PC-3 (cell line): ENCODE measurements around the gene GEMIN2. TPM values are rescaled to one million over a fixed set of nuclear protein-coding genes. Genes with fewer than 3 reads are reported as not detected.
A peak's percentile ranks its signal among the peaks of the same experiment; 100 is the strongest.

Experiments used
- ATAC-seq: fragments of 200-7000 bp; cut with Tn5 transposase; 2 replicates; pipeline ENCODE4 v1.9.1; 2020; ENCODE audit warnings: mild to moderate bottlenecking, moderate library complexity
- BruUV-seq: library from RNA; stranded (reverse); fragments of 400-500 nt; replicated peaks from 2 replicates; lab custom pipeline; 2021; lab: Mats Ljungman, UMichigan
- CTCF ChIA-PET: fragments of 300-600 bp; sonication (Branson Sonifier 250); formaldehyde crosslinking; loops from one replicate; lab custom pipeline; 2022; ENCODE audit warnings: antibody characterized with exemption; lab: Charles Lee
- POLR2A ChIA-PET: fragments of 300-600 bp; sonication (Branson Sonifier 250); formaldehyde crosslinking; loops from one replicate; lab custom pipeline; 2022; ENCODE audit warnings: antibody characterized with exemption; ENCODE audit not compliant: unreplicated experiment; lab: Charles Lee
- DNase-seq: peaks from one replicate; pipeline ENCODE4 v3.0.0-alpha.2; 2015
- H2AFZ ChIP-seq: fragments of 300-600 bp; sonication (generic); 2 replicates; pipeline ENCODE4 v1.6.0; 2016; ENCODE audit warnings: antibody characterized with exemption, low read length
- H3F3A ChIP-seq: fragments of 300-600 bp; sonication (generic); one replicate; pipeline ENCODE4 v1.6.0; 2017; ENCODE audit warnings: antibody characterized with exemption, low read length, control low read depth, mild to moderate bottlenecking; ENCODE audit not compliant: unreplicated experiment
- H3K27ac ChIP-seq: fragments of 300-600 bp; sonication (generic); 2 replicates; pipeline ENCODE4 v1.5.1; 2016; ENCODE audit warnings: mild to moderate bottlenecking, low read length
- H3K27me3 ChIP-seq: fragments of 300-600 bp; sonication (generic); 2 replicates; pipeline ENCODE4 v1.6.1; 2016; ENCODE audit warnings: low read length, mixed read lengths
- H3K36me3 ChIP-seq: fragments of 300-600 bp; sonication (generic); 2 replicates; pipeline ENCODE4 v1.6.1; 2016; ENCODE audit warnings: low read depth, mixed run types, low read length, mixed read lengths
- H3K4me1 ChIP-seq: fragments of 300-600 bp; sonication (generic); 2 replicates; pipeline ENCODE4 v1.5.1; 2016; ENCODE audit warnings: low read length; ENCODE audit not compliant: insufficient read depth
- H3K4me2 ChIP-seq: fragments of 300-600 bp; sonication (generic); 2 replicates; pipeline ENCODE4 v1.6.0; 2016; ENCODE audit warnings: low read length
- H3K4me3 ChIP-seq: fragments of 300-600 bp; sonication (generic); 2 replicates; pipeline ENCODE4 v1.5.1; 2016; ENCODE audit warnings: mild to moderate bottlenecking, low read length, mixed read lengths
- H3K79me2 ChIP-seq: fragments of 300-600 bp; sonication (generic); 2 replicates; pipeline ENCODE4 v1.6.1; 2017; ENCODE audit warnings: low read length, mixed read lengths
- H3K9ac ChIP-seq: fragments of 300-600 bp; sonication (generic); 2 replicates; pipeline ENCODE4 v1.6.0; 2016; ENCODE audit warnings: mild to moderate bottlenecking, low read length
- H3K9me2 ChIP-seq: fragments of 300-600 bp; sonication (generic); replicated peaks from 2 replicates; pipeline ENCODE4 v1.6.1; 2016; ENCODE audit warnings: mixed run types, low read length, mixed read lengths
- H3K9me3 ChIP-seq: fragments of 300-600 bp; sonication (generic); 2 replicates; pipeline ENCODE4 v1.6.1; 2016; ENCODE audit warnings: low read length, mixed read lengths
- H4K20me1 ChIP-seq: fragments of 300-600 bp; sonication (generic); 2 replicates; pipeline ENCODE4 v1.6.1; 2016; ENCODE audit warnings: low read length, mixed read lengths
- EZH2 ChIP-seq: fragments of 300-600 bp; sonication (generic); IDR thresholded peaks from one replicate; pipeline ENCODE4 v1.6.1; 2017; ENCODE audit warnings: antibody characterized with exemption, mild to moderate bottlenecking, low read length; ENCODE audit not compliant: unreplicated experiment
- EZH2phosphoT487 ChIP-seq: fragments of 300-600 bp; sonication (generic); IDR thresholded peaks from 2 replicates; pipeline ENCODE4 v1.6.1; 2018; ENCODE audit warnings: mild to moderate bottlenecking, antibody characterized with exemption, low read length, borderline replicate concordance
- intact Hi-C: fragments of 100-400 bp; cut with micrococcal nuclease; formaldehyde crosslinking; loops from 2 replicates; pipeline ENCODE4 v1.9.0; 2023
- total RNA-seq: library from RNA; depleted of rRNA; stranded (reverse); fragments of >200 nt; gene quantifications from 2 replicates; pipeline ENCODE4 v1.2.3, GENCODE V29; 2014
- TF ChIP-seq, protein P1 (sequence below): fragments of 300-600 bp; sonication (generic); conservative IDR thresholded peaks from 2 replicates; pipeline ENCODE4 v1.5.1; 2017; ENCODE audit warnings: antibody characterized with exemption, low read depth, mild to moderate bottlenecking, low read length

GEMIN2 gene
- total RNA-seq, 1 experiment from 2014 or later: 48.1 TPM

DNA sequence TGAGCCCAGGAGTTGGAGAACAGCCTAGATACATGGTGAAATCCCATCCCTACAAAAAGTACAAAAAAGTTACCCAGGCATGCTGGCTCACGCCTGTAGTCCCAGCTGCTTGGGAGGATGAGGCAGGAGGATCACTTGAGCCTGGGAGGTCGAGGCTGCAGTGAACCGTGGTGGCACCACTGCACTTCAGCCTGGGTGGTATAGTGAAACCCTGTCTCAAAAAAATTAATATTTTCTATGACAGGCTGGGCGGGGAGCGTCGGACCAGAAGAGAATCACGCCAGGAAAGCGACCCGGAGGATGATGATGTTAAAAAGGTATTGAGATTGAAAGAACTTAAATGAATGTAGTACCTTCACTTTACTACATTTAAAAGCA is 63.0 kb downstream of the GEMIN2 start:
- H3F3A ChIP-seq: peaks cover 13% of the 10 kb centered on the region
- no peaks in the 10 kb centered on the region for H3K9me2 ChIP-seq
- H2AFZ ChIP-seq: no peak overlapping the region
- H3K4me3 ChIP-seq: peak overlapping the region; percentile 96
- ChIA-PET CTCF (no interaction called here), POLR2A (no interaction called here)
- no peak for DNase-seq
- peaks cover 63% of the 10 kb centered on the region for H3K79me2 ChIP-seq
- peaks cover 10% of the 10 kb centered on the region for H3K4me1 ChIP-seq
- intact Hi-C loops: no loop called here
- no peaks in the 10 kb centered on the region for H3K27me3 ChIP-seq
- no peaks in the 10 kb centered on the region for H3K9me3 ChIP-seq
- H3K9ac ChIP-seq: no peak overlapping the region
- H3K27ac ChIP-seq: no peak overlapping the region
- ATAC-seq: no peak
- H3K36me3 ChIP-seq: peaks cover 64% of the 10 kb centered on the region
- peaks cover 43% of the 10 kb centered on the region for H4K20me1 ChIP-seq
- H3K4me2 ChIP-seq: peak overlapping the region; percentile 93
- TF ChIP-seq EZH2phosphoT487 (no peak), EZH2 (no peak)
- TF ChIP-seq, protein P1, sequence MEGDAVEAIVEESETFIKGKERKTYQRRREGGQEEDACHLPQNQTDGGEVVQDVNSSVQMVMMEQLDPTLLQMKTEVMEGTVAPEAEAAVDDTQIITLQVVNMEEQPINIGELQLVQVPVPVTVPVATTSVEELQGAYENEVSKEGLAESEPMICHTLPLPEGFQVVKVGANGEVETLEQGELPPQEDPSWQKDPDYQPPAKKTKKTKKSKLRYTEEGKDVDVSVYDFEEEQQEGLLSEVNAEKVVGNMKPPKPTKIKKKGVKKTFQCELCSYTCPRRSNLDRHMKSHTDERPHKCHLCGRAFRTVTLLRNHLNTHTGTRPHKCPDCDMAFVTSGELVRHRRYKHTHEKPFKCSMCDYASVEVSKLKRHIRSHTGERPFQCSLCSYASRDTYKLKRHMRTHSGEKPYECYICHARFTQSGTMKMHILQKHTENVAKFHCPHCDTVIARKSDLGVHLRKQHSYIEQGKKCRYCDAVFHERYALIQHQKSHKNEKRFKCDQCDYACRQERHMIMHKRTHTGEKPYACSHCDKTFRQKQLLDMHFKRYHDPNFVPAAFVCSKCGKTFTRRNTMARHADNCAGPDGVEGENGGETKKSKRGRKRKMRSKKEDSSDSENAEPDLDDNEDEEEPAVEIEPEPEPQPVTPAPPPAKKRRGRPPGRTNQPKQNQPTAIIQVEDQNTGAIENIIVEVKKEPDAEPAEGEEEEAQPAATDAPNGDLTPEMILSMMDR: no peak
- BruUV-seq: no TSS peak

DNA sequence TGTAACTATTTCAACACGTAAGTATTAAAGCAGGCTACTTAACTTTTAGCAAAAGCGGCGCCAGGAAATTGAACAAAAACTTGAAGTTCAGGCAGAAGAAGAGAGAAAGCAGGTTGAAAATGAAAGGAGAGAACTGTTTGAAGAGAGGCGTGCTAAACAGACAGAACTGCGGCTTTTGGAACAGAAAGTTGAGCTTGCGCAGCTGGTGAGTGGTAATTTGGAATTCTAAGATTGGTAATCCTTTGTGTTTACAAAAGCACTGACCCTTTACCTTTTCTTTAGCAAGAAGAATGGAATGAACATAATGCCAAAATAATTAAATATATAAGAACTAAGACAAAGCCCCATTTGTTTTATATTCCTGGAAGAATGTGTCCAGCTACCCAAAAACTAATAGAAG is 64.9 kb downstream of the GEMIN2 start:
- H4K20me1 ChIP-seq: peaks cover 50% of the 10 kb centered on the region
- TF ChIP-seq, protein P1: no peak
- TF ChIP-seq EZH2phosphoT487 (no peak), EZH2 (no peak)
- no peak overlapping the region for H2AFZ ChIP-seq
- no peaks in the 10 kb centered on the region for H3K27me3 ChIP-seq
- no peaks in the 10 kb centered on the region for H3K9me2 ChIP-seq
- no peak for DNase-seq
- no peak overlapping the region for H3K9ac ChIP-seq
- H3K4me2 ChIP-seq: no peak overlapping the region; the same call in 1 of the 2 replicates
- no peak overlapping the region for H3K27ac ChIP-seq
- H3K36me3 ChIP-seq: peaks cover 78% of the 10 kb centered on the region
- no peaks in the 10 kb centered on the region for H3K9me3 ChIP-seq
- BruUV-seq: no TSS peak
- POLR2A ChIA-PET: no interaction called here
- CTCF ChIA-PET: no interaction called here
- H3K4me1 ChIP-seq: peaks cover 10% of the 10 kb centered on the region
- intact Hi-C loops: no loop called here
- ATAC-seq: no peak
- H3K79me2 ChIP-seq: peaks cover 63% of the 10 kb centered on the region
- no peak overlapping the region for H3K4me3 ChIP-seq
- H3F3A ChIP-seq: peaks cover 25% of the 10 kb centered on the region

DNA sequence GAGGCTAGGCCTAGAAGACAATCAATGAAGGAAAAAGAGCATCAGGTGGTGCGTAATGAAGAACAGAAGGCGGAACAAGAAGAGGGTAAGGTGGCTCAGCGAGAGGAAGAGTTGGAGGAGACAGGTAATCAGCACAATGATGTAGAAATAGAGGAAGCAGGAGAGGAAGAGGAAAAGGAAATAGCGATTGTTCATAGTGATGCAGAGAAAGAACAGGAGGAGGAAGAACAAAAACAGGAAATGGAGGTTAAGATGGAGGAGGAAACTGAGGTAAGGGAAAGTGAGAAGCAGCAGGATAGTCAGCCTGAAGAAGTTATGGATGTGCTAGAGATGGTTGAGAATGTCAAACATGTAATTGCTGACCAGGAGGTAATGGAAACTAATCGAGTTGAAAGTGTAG is 66.4 kb downstream of the GEMIN2 start:
- ATAC-seq: no peak
- H3K9me2 ChIP-seq: no peaks in the 10 kb centered on the region
- peaks cover 57% of the 10 kb centered on the region for H3K79me2 ChIP-seq
- no TSS peak for BruUV-seq
- TF ChIP-seq EZH2 (no peak), EZH2phosphoT487 (no peak)
- TF ChIP-seq, protein P1: no peak
- H3K4me2 ChIP-seq: no peak overlapping the region
- H3K9me3 ChIP-seq: no peaks in the 10 kb centered on the region
- peaks cover 49% of the 10 kb centered on the region for H4K20me1 ChIP-seq
- H3K4me3 ChIP-seq: no peak overlapping the region
- H3K4me1 ChIP-seq: peaks cover 10% of the 10 kb centered on the region
- CTCF ChIA-PET: no interaction called here
- no peaks in the 10 kb centered on the region for H3K27me3 ChIP-seq
- no peak overlapping the region for H2AFZ ChIP-seq
- peaks cover 30% of the 10 kb centered on the region for H3F3A ChIP-seq
- peaks cover 81% of the 10 kb centered on the region for H3K36me3 ChIP-seq
- no peak for DNase-seq
- POLR2A ChIA-PET: no interaction called here
- H3K27ac ChIP-seq: no peak overlapping the region
- H3K9ac ChIP-seq: no peak overlapping the region
- intact Hi-C loops: no loop called here
